Parathyroid adenoma (tissue), 2 donors: ENCODE measurements around the gene TRIM40.

Experiments
- H2AFZ ChIP-seq: fragments of 300-600 bp; sonication (generic); one replicate; pipeline ENCODE4 v1.7.0; 2017; ENCODE audit warnings: antibody characterized with exemption, mild to moderate bottlenecking
- H3K27ac ChIP-seq: fragments of 300-600 bp; sonication (generic); one replicate; pipeline ENCODE4 v1.7.0; 2017
- H3K27me3 ChIP-seq: fragments of 300-600 bp; sonication (generic); one replicate; pipeline ENCODE4 v1.7.0; 2017; ENCODE audit warnings: low read length; ENCODE audit not compliant: control insufficient read depth, insufficient read depth
- H3K36me3 ChIP-seq: fragments of 300-600 bp; sonication (generic); one replicate; pipeline ENCODE4 v1.7.0; 2017; ENCODE audit warnings: low read length; ENCODE audit not compliant: control insufficient read depth, insufficient read depth
- H3K4me1 ChIP-seq: fragments of 300-600 bp; sonication (generic); one replicate; pipeline ENCODE4 v1.7.0; 2017; ENCODE audit warnings: control low read depth
- H3K4me2 ChIP-seq: fragments of 300-600 bp; sonication (generic); one replicate; pipeline ENCODE4 v1.7.0; 2017; ENCODE audit warnings: low read length
- H3K4me3 ChIP-seq: fragments of 300-600 bp; sonication (generic); one replicate; pipeline ENCODE4 v1.7.0; 2017; ENCODE audit warnings: low read depth, low read length
- H3K79me2 ChIP-seq: fragments of 300-600 bp; sonication (generic); one replicate; pipeline ENCODE4 v1.7.0; 2017; ENCODE audit warnings: control low read depth
- H3K9ac ChIP-seq: fragments of 300-600 bp; sonication (generic); one replicate; pipeline ENCODE4 v1.7.0; 2017; ENCODE audit warnings: mild to moderate bottlenecking
- H3K9me3 ChIP-seq: fragments of 300-600 bp; sonication (generic); one replicate; pipeline ENCODE4 v1.7.0; 2017; ENCODE audit warnings: low read length; ENCODE audit not compliant: control insufficient read depth
- CTCF ChIP-seq: fragments of 300-600 bp; sonication (generic); IDR thresholded peaks from one replicate; pipeline ENCODE4 v1.7.0; 2017; ENCODE audit warnings: antibody characterized with exemption, mild to moderate bottlenecking
- donor health status: primary hyperparathyroidism.

Gene TRIM40

GRCh38 chr6:30135757-30136156 is at the start of gene TRIM40:
Gene TRIM40 (plus strand): TSS chr6:30136140. CDS start chr6:30137037, 897 bp downstream.
- H3K9ac ChIP-seq, result no peak within 1 kb of the TSS
- no peaks in the 10 kb centered on the region for H3K9me3 ChIP-seq
- H3K4me2 ChIP-seq, result no peak within 1 kb of the TSS
- no peak within 1 kb of the TSS for H2AFZ ChIP-seq
- no peaks in the 10 kb centered on the region for H3K79me2 ChIP-seq
- H3K36me3 ChIP-seq, result no peaks in the 10 kb centered on the region
- no peaks in the 10 kb centered on the region for H3K4me1 ChIP-seq
- TF ChIP-seq CTCF, result no peak
- H3K27ac ChIP-seq, result no peak within 1 kb of the TSS
- no peak within 1 kb of the TSS for H3K4me3 ChIP-seq
- no peaks in the 10 kb centered on the region for H3K27me3 ChIP-seq

GRCh38 chr6:30087876-30088275 is 48.1 kb upstream of the TRIM40 start:
- Histone ChIP-seq H3K4me3 (no peak overlapping the region), H3K27ac (no peak overlapping the region), H2AFZ (no peak overlapping the region), H3K4me2 (no peak overlapping the region), H3K27me3 (no peaks in the 10 kb centered on the region), H3K36me3 (no peaks in the 10 kb centered on the region), H3K79me2 (no peaks in the 10 kb centered on the region), H3K9ac (no peak overlapping the region), H3K9me3 (no peaks in the 10 kb centered on the region), H3K4me1 (no peaks in the 10 kb centered on the region)
- no peak for TF ChIP-seq CTCF

GRCh38 chr6:30091577-30092381 is 44.2 kb upstream of the TRIM40 start:
- Histone ChIP-seq H3K4me2 (no peak overlapping the region), H3K4me3 (no peak overlapping the region), H3K27ac (no peak overlapping the region), H3K27me3 (no peaks in the 10 kb centered on the region), H3K79me2 (no peaks in the 10 kb centered on the region), H2AFZ (no peak overlapping the region), H3K36me3 (no peaks in the 10 kb centered on the region), H3K9ac (no peak overlapping the region), H3K9me3 (no peaks in the 10 kb centered on the region), H3K4me1 (no peaks in the 10 kb centered on the region)
- no peak for TF ChIP-seq CTCF

- H3K27ac ChIP-seq, result no peak overlapping the region
- H3K36me3 ChIP-seq, result no peaks in the 10 kb centered on the region
- no peaks in the 10 kb centered on the region for H3K27me3 ChIP-seq
- no peak overlapping the region for H3K4me2 ChIP-seq
- H2AFZ ChIP-seq, result no peak overlapping the region
- no peaks in the 10 kb centered on the region for H3K4me1 ChIP-seq
- H3K9ac ChIP-seq, result no peak overlapping the region
- TF ChIP-seq CTCF, result no peak
- H3K9me3 ChIP-seq, result no peaks in the 10 kb centered on the region
- H3K79me2 ChIP-seq, result no peaks in the 10 kb centered on the region
- H3K4me3 ChIP-seq, result no peak overlapping the region
These were observed 42.9 kb upstream of the TRIM40 start for GRCh38 chr6:30092852-30093543.
